Left colon (tissue), 2 donors: ENCODE measurements around the gene PDZK1IP1. TPM values are rescaled to one million over a fixed set of nuclear protein-coding genes. Genes with fewer than 3 reads are reported as not detected.

Experiments used
- ATAC-seq: fragments of 200-7000 bp; cut with Tn5 transposase; one replicate; pipeline ENCODE4 v1.9.1; 2020; ENCODE audit warnings: mild to moderate bottlenecking, moderate library complexity
- DNase-seq, 2 donors: peaks; one replicate each; pipeline ENCODE4 v3.0.0-alpha.2; 2020
- intact Hi-C, 2 donors: fragments of 100-400 bp; cut with DNase I in 1 of 2; cut with micrococcal nuclease in 1 of 2; formaldehyde crosslinking; loops; one replicate each; pipeline versions ENCODE4 v1.11.2 to v1.14.0; 2022; cut with DNase I, micrococcal nuclease
- long read RNA-seq: library from polyadenylated mRNA; unstranded; transcript quantifications from one replicate; pipeline ENCODE4 v2.0.0, GENCODE V29; 2021
- total RNA-seq, 2 donors: library from RNA; stranded (reverse); fragmentation: NEBNext Ultra II Directional; extraction: Animal tissue kit (Norgen Biotek cat#: 25700); gene quantifications; one replicate each; pipeline ENCODE4 v1.2.1, GENCODE V29; 2021
- donor health status: DM: no; HTN: no; CAD: no.
- donor health status: DM: yes; HTN: yes; CAD: no.

Gene PDZK1IP1
- total RNA-seq, result 100 to 1,000 TPM in 1 of 2 donors, 10 to 100 TPM in 1; 32.4 to 107 TPM
- long read RNA-seq, transcript PDZK1IP1-201 (4 exons, 846 nt), result major isoform, 41 of 46 reads
- long read RNA-seq, partial matches to known transcripts, result 0 of 46 reads
- long read RNA-seq, other reads (novel, unspliced or antisense), result 3 of 46 reads

GRCh38 chr1:47189844-47190508 lies at the start of gene PDZK1IP1:
TSS of gene PDZK1IP1 (minus strand) at chr1:47190036. CDS start at chr1:47189932, 104 bp downstream.
- ATAC-seq (peak; percentile 79), DNase-seq (peak; percentile 75 to 92)
- intact Hi-C loops, result loop anchor here in 1 of 2 donors (5.0 kb wide), 2 partner anchors 237 to 537 kb away; no protein-coding TSS in a partner anchor

GRCh38 chr1:47238935-47239592 lies 49.2 kb upstream of the PDZK1IP1 start:
- ATAC-seq (no peak), DNase-seq (no peak)
- intact Hi-C loops, result no loop called here

GRCh38 chr1:47235806-47236205 lies 46.0 kb upstream of the PDZK1IP1 start:
- DNase-seq, result no peak
- ATAC-seq, result no peak
- intact Hi-C loops, result no loop called here

- DNase-seq (peak in 1 of 2 donors; percentile 15), ATAC-seq (no peak)
- intact Hi-C loops, result no loop called here
These were observed 45.4 kb upstream of the PDZK1IP1 start for GRCh38 chr1:47235241-47235681.

- intact Hi-C loops, result no loop called here
- ATAC-seq (no peak), DNase-seq (no peak)
These were observed 43.4 kb upstream of the PDZK1IP1 start for GRCh38 chr1:47233186-47233585.

- peak; percentile 33 for ATAC-seq
- intact Hi-C loops, result no loop called here
- no peak for DNase-seq
These were observed 42.5 kb upstream of the PDZK1IP1 start, which contains the start of gene TAL1 for GRCh38 chr1:47232187-47232874. TSS of gene TAL1 (minus strand) at chr1:47232225. CDS start at chr1:47225888, 6,337 bp downstream.

GRCh38 chr1:47231301-47232186 lies 41.7 kb upstream of the PDZK1IP1 start:
- DNase-seq (peak in 1 of 2 donors; percentile 22), ATAC-seq (peak; percentile 52)
- intact Hi-C loops, result no loop called here

GRCh38 chr1:47230692-47231300 lies 41.0 kb upstream of the PDZK1IP1 start:
- DNase-seq, result peak in 1 of 2 donors; percentile 14
- intact Hi-C loops, result no loop called here
- ATAC-seq, result peak; percentile 50

- ATAC-seq (no peak), DNase-seq (no peak)
- intact Hi-C loops, result no loop called here
These were observed 40.3 kb upstream of the PDZK1IP1 start for GRCh38 chr1:47229886-47230691.

- intact Hi-C loops, result no loop called here
- no peak for ATAC-seq
- no peak for DNase-seq
These were observed 39.4 kb upstream of the PDZK1IP1 start for GRCh38 chr1:47229031-47229885.

- DNase-seq, result no peak
- intact Hi-C loops, result no loop called here
- ATAC-seq, result no peak
These were observed 38.8 kb upstream of the PDZK1IP1 start for GRCh38 chr1:47228644-47229030.

- no peak for DNase-seq
- intact Hi-C loops, result no loop called here
- ATAC-seq, result no peak
These were observed 37.8 kb upstream of the PDZK1IP1 start for GRCh38 chr1:47227341-47228232.

- ATAC-seq (no peak), DNase-seq (no peak)
- intact Hi-C loops, result no loop called here
These were observed 37.0 kb upstream of the PDZK1IP1 start for GRCh38 chr1:47226839-47227215.

- ATAC-seq, result no peak
- intact Hi-C loops, result no loop called here
- no peak for DNase-seq
These were observed 36.4 kb upstream of the PDZK1IP1 start for GRCh38 chr1:47226121-47226838.
